Heart left ventricle (tissue), 13 donors: ENCODE measurements around the gene SPOCK1.

Experiments used
- CTCF ChIP-seq, 12 donors: fragments of 200-600 bp; sonication (generic) in 4 of 12; IDR thresholded peaks; one replicate each; pipeline versions ENCODE4 v1.5.0 to v1.8.0; 2018 to 2022; ENCODE audit warnings: antibody characterized with exemption in 12 of 12, mild to moderate bottlenecking in 5 of 12
- POLR2A ChIP-seq, 2 donors: fragments of 450-650 bp; IDR thresholded peaks; one replicate each; pipeline ENCODE4 v1.6.1; 2017; ENCODE audit warnings: antibody characterized with exemption in 2 of 2, mild to moderate bottlenecking in 2 of 2, moderate library complexity in 2 of 2
- donor health status: ischemic (EF 13 %, LVEDD 7.1; RV severe dilation, severe dysfunction).
- donor health status: DM: no; HTN: yes; CAD: no.
- donor health status: DM: no; HTN: no; CAD: no.
- donor health status: ischemic (EF 25% LVEDD 6.9; RV normal size, moderate dysfunction).
- donor health status: ischemic (EF 25% LVEDD 5.7; RV mildly dilated, moderate dysfunction).
- donor health status: ischemic (EF 35%, LVEDD 5.7; RV mildly dilated, moderate dysfunction).
- donor health status: nonischemic (EF 11% LVEDD 7.7; RV severe dilation, severe dysfunction).
- donor health status: DM: yes; HTN: yes; CAD: no.
- donor health status: PGD.
- donor health status: ischemic (EF 29% LVEDD 5.4; RV normal size, mild dysfunction).
- donor health status: nonischemic (EF 23%, LVEDD 6.1; RV moderate dilation, normal function).

- TF ChIP-seq CTCF (IDR thresholded peaks at IDR 0.05), result no peak
- TF ChIP-seq POLR2A (IDR thresholded peaks at IDR 0.05), result no peak
Measured at GRCh38 chr5:137215780-137216179, 283.3 kb downstream of the SPOCK1 start.
